OCI-LY7 (cell line): ENCODE data around the gene ADGRD2. TPM values are rescaled to one million over a fixed set of nuclear protein-coding genes. Genes with fewer than 3 reads are reported as not detected.

Source experiments
- BruUV-seq: library from RNA; stranded (reverse); fragments of 400-500 nt; replicated peaks from 2 replicates; lab custom pipeline; 2021; lab: Mats Ljungman, UMichigan
- CTCF ChIA-PET: fragments of 300-600 bp; sonication (Branson Sonifier 250); formaldehyde crosslinking; loops from one replicate; lab custom pipeline; 2022; ENCODE audit warnings: antibody characterized with exemption; ENCODE audit not compliant: unreplicated experiment; lab: Charles Lee
- POLR2A ChIA-PET: fragments of 300-600 bp; sonication (Branson Sonifier 250); formaldehyde crosslinking; loops from one replicate; lab custom pipeline; 2022; ENCODE audit warnings: antibody characterized with exemption; lab: Charles Lee
- DNase-seq: peaks from one replicate; pipeline ENCODE4 v3.0.0-alpha.2; 2015; ENCODE audit warnings: low spot score
- H2AFZ ChIP-seq: fragments of 200-600 bp; sonication (generic), shearing (Covaris generic); 2 replicates; pipeline ENCODE4 v1.6.1; 2014; ENCODE audit warnings: mild to moderate bottlenecking, antibody characterized with exemption, low read length, moderate library complexity
- H3K27ac ChIP-seq: fragments of 200-600 bp; sonication (generic); 2 replicates; pipeline ENCODE4 v1.5.1; 2014; ENCODE audit warnings: mixed run types, low read depth, mild to moderate bottlenecking, moderate library complexity, low read length, inconsistent platforms; ENCODE audit not compliant: poor library complexity, severe bottlenecking
- H3K36me3 ChIP-seq: fragments of 200-600 bp; sonication (generic); 2 replicates; pipeline ENCODE4 v1.6.1; 2014; ENCODE audit warnings: mild to moderate bottlenecking, antibody characterized with exemption, low read length, moderate library complexity, mixed read lengths; ENCODE audit not compliant: insufficient read depth
- H3K4me1 ChIP-seq: fragments of 200-600 bp; sonication (generic); 2 replicates; pipeline ENCODE4 v1.5.1; 2014; ENCODE audit warnings: mild to moderate bottlenecking, low read length; ENCODE audit not compliant: insufficient read depth, poor library complexity, severe bottlenecking
- H3K4me2 ChIP-seq: fragments of 200-600 bp; sonication (generic); 2 replicates; pipeline ENCODE4 v1.6.1; 2014; ENCODE audit warnings: mild to moderate bottlenecking, low read length
- H3K4me3 ChIP-seq: fragments of 200-600 bp; sonication (generic); 2 replicates; pipeline ENCODE4 v1.5.1; 2014; ENCODE audit warnings: mild to moderate bottlenecking, low read depth, low read length; ENCODE audit not compliant: poor library complexity, severe bottlenecking
- H3K79me2 ChIP-seq: fragments of 200-600 bp; sonication (generic); 2 replicates; pipeline ENCODE4 v1.6.1; 2016; ENCODE audit warnings: low read depth, mild to moderate bottlenecking, low read length, moderate library complexity, mixed read lengths; ENCODE audit not compliant: insufficient read depth
- H3K9me2 ChIP-seq: fragments of 200-600 bp; sonication (generic); 2 replicates; pipeline ENCODE4 v1.6.1; 2016; ENCODE audit warnings: mild to moderate bottlenecking, low read length, mixed read lengths; ENCODE audit not compliant: insufficient read depth
- H3K9me3 ChIP-seq: fragments of 200-600 bp; sonication (generic); 2 replicates; pipeline ENCODE4 v1.6.1; 2014; ENCODE audit warnings: mild to moderate bottlenecking, mixed run types, low read length, mixed read lengths
- H4K20me1 ChIP-seq: fragments of 200-600 bp; sonication (generic); 2 replicates; pipeline ENCODE4 v1.6.1; 2014; ENCODE audit warnings: mild to moderate bottlenecking, antibody characterized with exemption, low read length, moderate library complexity, mixed read lengths; ENCODE audit not compliant: insufficient read depth
- CTCF ChIP-seq: fragments of 200-600 bp; sonication (generic); conservative IDR thresholded peaks from 2 replicates; pipeline ENCODE4 v1.5.1; 2014; ENCODE audit warnings: mild to moderate bottlenecking, antibody characterized with exemption, low read length, moderate library complexity, mixed read lengths
- EZH2phosphoT487 ChIP-seq: fragments of 200-600 bp; sonication (generic); IDR thresholded peaks from 2 replicates; pipeline ENCODE4 v1.6.1; 2018; ENCODE audit warnings: low read depth, borderline replicate concordance, mild to moderate bottlenecking, mixed run types, antibody characterized with exemption, low read length, moderate library complexity, mixed read lengths
- intact Hi-C: fragments of 100-400 bp; cut with micrococcal nuclease; formaldehyde crosslinking; loops from one replicate; pipeline ENCODE4 v1.10.0; 2022; ENCODE audit not compliant: unreplicated experiment
- total RNA-seq, 2 experiments: library from RNA; depleted of rRNA in 1 of 2; stranded (reverse); fragments of >200 nt in 1 of 2; shearing (Covaris generic) in 1 of 2; gene quantifications; 2 replicates each; pipeline ENCODE4 v1.2.3, GENCODE V29; 2014 to 2022

The ADGRD2 gene
- total RNA-seq, 2 experiments from 2014 or later, result not detected

GRCh38 chr9:124487260-124488182, 37.3 kb downstream of the ADGRD2 start:
- H3K79me2 ChIP-seq, result no peaks in the 10 kb centered on the region
- no peaks in the 10 kb centered on the region for H4K20me1 ChIP-seq
- no peak for TF ChIP-seq EZH2phosphoT487
- TF ChIP-seq CTCF, result no peak
- CTCF ChIA-PET, result no interaction called here
- intact Hi-C loops, result no loop called here
- no peak overlapping the region for H3K4me2 ChIP-seq
- POLR2A ChIA-PET, result no interaction called here
- H3K4me1 ChIP-seq, result no peaks in the 10 kb centered on the region
- H3K9me3 ChIP-seq, result no peaks in the 10 kb centered on the region
- H3K9me2 ChIP-seq, result no peaks in the 10 kb centered on the region
- no peak for DNase-seq
- H3K27ac ChIP-seq, result no peak overlapping the region
- no TSS peak for BruUV-seq
- no peak overlapping the region for H3K4me3 ChIP-seq
- H2AFZ ChIP-seq, result no peak overlapping the region
- no peaks in the 10 kb centered on the region for H3K36me3 ChIP-seq

- Histone ChIP-seq H3K4me2 (no peak overlapping the region), H4K20me1 (no peaks in the 10 kb centered on the region), H3K4me3 (no peak overlapping the region), H3K79me2 (no peaks in the 10 kb centered on the region), H3K36me3 (no peaks in the 10 kb centered on the region), H3K27ac (no peak overlapping the region), H3K4me1 (no peaks in the 10 kb centered on the region), H2AFZ (no peak overlapping the region), H3K9me2 (no peaks in the 10 kb centered on the region), H3K9me3 (no peaks in the 10 kb centered on the region)
- TF ChIP-seq EZH2phosphoT487, result no peak
- TF ChIP-seq CTCF, result no peak
- BruUV-seq, result no TSS peak
- CTCF ChIA-PET, result no interaction called here
- POLR2A ChIA-PET, result no interaction called here
- intact Hi-C loops, result no loop called here
- DNase-seq, result no peak
Observed at GRCh38 chr9:124488641-124489210, 38.5 kb downstream of the ADGRD2 start.

GRCh38 chr9:124489222-124489621, 39.0 kb downstream of the ADGRD2 start:
- Histone ChIP-seq H3K4me1 (no peaks in the 10 kb centered on the region), H3K9me3 (no peaks in the 10 kb centered on the region), H3K4me3 (no peak overlapping the region), H4K20me1 (no peaks in the 10 kb centered on the region), H3K79me2 (no peaks in the 10 kb centered on the region), H3K9me2 (no peaks in the 10 kb centered on the region), H2AFZ (no peak overlapping the region), H3K4me2 (no peak overlapping the region), H3K36me3 (no peaks in the 10 kb centered on the region), H3K27ac (no peak overlapping the region)
- TF ChIP-seq CTCF (no peak), EZH2phosphoT487 (no peak)
- BruUV-seq, result no TSS peak
- no peak for DNase-seq
- intact Hi-C loops, result no loop called here
- ChIA-PET CTCF (no interaction called here), POLR2A (no interaction called here)
